ENCODE measurements around the gene KRTAP5-7.
"Not testable (repeated sequence)": the region's sequence is repeated elsewhere in the genome, so short reads cannot be mapped to it uniquely, and the experiment has no call there.

The KRTAP5-7 gene

DNA sequence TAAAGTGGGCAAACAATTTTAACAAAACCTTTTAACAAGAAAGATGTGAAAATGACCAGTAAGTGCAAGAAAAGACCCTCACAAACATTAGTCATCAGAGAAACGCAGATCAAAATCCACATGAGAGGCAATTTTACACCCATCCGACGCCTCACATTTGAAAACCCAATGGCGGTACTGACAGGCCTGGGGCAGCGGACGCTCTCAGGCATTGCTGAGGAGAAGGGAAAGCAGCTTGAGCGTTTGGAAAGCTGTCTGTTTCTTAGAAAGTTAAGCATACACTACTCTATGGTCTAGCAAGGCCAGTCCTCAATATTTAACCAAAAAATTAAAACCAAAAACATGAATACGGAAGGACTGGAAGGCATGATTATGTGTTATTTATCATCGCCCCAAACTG is 8.8 kb downstream of the KRTAP5-7 start:
- no peak for DNase-seq

DNA sequence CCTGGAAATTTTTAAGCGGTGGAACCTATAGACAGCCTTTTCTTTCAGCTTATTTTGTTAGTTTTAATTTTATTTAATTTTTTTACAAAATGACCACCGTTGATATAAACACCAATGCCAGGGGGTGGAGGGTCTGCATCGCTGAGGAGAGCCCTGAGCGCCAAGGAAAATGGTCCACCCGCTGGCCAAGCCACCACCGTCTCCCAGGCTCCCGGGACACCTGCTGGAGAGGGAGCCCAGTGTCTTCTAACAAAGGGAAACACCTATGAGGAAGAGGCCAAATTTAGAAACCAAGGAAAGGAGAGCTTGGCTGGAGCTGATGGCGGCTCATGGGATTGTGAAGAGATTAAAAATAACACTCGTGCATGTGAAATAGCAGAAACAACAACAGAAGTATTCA is 10.5 kb downstream of the KRTAP5-7 start:
- DNase-seq: no peak

DNA sequence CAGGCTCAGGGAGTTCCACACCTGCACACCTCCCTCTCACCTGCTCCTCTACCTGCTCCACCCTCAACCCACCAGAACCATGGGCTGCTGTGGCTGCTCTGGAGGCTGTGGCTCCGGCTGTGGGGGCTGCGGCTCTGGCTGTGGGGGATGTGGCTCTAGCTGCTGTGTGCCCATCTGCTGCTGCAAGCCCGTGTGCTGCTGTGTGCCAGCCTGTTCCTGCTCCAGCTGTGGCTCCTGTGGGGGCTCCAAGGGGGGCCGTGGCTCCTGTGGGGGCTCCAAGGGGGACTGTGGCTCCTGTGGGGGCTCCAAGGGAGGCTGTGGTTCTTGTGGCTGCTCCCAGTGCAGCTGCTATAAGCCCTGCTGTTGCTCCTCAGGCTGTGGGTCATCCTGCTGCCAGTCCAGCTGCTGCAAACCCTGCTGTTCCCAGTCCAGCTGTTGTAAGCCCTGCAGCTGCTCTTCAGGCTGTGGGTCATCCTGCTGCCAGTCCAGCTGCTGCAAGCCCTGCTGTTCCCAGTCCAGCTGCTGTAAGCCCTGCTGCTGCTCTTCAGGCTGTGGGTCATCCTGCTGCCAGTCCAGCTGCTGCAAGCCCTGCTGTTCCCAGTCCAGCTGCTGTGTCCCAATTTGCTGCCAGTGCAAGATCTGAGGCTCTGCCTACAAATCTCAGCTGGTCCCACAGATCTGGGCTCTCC is 11.1 kb downstream of the KRTAP5-7 start, which contains the start of gene KRTAP5-8:
TSS of gene KRTAP5-8 (plus strand) at position 49 of the 689 bp plus-strand sequence. CDS start at position 80, 31 bp downstream.
- DNase-seq: not testable (repeated sequence)

DNA sequence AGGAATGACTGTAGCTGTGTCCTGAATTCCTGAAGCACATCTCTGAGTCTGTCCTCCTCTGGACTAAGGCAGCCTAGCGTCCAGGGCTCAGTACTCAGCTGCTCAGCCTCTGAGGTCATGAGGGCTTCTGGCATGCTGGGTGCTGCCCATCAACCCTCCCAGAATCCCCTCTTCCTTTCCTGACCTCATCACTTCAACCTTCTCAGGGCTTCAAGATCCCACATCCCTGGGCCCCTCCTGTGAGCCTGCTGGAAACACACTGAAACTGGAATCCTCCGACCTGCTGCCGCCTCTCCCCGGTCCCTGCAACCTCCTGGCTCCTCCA is 11.6 kb downstream of the KRTAP5-7 start:
- no peak for DNase-seq

DNA sequence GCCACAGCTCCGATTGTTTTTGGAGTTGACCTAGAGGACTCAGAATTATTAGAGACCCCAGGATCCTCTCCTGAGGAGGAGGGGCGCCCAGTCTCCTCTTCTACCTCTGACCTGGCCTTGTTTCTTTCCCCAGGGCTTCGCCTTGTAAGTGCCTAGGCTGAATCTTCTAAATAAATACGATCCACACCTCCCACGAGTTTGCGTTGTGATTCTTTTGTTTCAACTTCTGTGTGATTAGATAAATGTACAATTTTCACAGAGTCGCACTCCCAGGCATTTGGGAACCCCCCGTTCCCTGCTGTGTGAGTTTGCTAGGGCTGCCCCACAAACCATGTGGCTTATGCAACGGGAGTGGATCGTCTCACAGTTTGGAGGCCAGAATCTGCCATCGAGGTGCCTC is 11.9 kb downstream of the KRTAP5-7 start:
- DNase-seq: no peak

DNA sequence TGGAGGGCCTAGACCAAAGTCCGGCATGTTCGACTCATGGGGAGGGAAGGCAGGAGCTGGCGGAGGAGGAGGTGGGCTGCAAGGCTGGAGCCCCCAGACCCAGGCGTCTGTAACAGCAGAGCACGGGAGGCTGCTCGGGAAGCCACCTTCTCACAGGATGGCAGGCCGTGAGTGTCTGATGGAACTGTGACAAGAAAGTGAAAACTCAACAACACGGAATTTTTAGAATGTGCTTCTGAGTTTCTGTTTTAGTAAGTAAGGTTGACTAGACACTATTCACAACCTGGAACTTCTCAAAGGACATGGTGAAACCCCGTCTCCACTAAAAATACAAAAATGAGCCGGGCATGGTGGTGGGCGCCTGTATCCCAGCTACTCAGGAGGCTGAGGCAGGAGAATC is 12.9 kb downstream of the KRTAP5-7 start:
- not testable (repeated sequence) for DNase-seq

DNA sequence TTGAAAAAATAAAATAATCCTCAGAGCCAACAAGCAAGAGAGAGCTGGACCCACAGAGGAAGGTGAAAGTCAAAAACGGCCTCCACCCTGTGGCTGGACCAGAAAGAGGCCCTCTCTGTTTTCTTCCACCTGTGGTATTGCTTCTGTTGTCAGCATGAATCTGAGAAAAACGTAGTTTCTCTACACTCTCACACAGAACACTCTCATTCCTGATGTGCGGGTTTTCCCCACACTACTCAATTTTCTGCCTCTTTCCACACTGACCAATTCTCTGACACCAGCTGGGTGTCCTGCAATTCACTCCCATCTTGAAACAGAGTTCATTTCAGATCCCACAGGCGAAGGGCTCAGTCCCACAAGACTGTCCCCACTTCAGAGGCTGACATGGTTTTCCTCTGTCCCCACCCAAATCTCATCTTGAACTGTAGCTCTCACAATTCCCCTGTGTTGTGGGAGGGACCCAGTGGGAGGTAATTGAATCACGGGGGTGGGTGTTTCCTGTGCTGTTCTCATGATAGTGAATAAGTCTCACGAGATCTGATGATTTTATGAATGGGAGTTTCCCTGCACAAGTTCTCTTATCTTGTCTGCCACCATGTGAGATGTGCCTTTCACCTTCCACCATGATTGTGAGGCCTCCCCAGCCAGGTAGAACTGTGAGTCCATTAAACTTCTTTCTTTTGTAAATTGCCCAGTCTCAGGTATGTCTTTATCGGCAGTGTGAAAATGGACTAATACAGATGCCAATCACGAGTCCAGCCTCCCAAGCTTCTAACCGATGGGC is 13.6 kb downstream of the KRTAP5-7 start:
- DNase-seq: not testable (repeated sequence)

DNA sequence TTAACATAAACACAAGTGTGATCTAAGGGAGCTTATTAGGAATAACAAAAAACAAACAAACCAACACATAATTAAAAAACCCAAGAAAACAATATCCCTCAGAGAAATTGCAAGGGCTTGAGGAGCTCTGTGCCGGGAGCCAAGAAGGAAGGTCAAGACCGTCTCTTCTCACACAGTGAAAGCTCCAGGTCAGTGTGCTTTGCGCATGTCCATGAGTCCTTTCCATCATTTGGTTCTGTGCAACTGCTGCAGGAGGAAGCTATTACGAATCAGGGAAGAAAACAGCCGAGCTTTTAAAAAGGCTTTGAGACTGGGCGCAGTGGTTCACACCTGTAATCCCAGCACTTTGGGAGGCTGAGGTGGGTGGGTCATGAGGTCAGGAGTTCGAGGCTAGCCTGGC is 15.3 kb downstream of the KRTAP5-7 start:
- DNase-seq: no peak

DNA sequence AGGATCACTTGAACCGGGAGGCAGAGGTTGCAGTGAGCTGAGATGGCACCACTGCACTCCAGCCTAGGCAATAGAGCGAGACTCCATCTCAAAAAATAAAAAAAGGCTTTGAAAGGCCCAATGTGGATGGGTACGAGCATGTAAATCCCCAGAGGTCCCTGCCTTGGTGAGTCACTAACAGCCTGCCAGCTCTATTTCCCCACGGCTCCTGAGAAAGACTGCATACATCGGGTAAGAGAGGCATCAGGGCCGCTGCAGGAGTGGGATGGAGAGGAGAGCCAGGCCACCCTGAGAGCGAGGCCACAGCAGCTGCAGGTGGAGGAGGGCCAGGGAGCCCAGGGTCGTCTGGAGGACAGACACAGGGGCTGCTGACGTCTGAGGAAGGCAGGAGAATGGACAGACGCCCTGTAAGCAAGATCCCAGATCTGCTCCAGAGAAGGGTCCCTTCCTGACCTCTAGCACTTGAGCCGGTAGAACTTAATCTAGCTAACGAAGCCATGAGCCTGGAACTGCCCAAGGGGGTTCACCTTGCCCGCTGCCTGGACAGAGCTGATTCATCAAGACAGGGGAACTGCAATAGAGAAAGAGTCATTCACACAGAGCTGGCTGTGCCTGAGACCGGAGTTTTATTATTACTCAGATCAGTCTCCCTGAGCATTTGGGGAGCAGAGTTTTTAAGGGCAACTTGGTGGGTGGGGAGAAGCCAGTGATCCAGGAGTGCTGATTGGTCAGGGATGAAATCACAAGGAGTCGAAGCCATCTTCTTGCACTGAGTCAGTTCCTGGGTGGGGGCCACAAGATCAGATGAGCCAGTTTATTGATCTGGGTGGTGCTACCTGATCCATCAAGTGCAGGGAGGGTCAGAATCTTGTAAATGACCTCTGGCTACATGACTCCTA is 16.1 kb downstream of the KRTAP5-7 start:
- DNase-seq: no peak

DNA sequence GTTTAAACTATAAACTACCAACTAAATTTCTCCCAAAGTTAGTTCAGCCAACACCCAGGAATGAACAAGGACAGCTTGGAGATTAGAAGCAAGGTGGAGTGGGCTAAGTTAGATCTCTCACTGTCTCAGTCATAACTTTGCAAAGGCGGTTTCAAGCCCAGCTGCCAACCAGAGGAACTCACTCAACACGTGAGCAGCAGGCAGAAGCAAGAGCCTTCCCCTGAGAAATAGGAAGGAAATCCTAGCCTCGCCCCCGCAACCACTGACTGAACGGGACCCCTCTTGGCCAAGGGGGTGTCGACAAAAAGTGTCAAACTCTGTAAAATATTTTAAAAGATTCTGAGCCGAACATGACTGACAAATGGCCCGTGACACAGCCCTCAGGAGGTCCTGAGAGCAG is 16.8 kb downstream of the KRTAP5-7 start:
- no peak for DNase-seq

DNA sequence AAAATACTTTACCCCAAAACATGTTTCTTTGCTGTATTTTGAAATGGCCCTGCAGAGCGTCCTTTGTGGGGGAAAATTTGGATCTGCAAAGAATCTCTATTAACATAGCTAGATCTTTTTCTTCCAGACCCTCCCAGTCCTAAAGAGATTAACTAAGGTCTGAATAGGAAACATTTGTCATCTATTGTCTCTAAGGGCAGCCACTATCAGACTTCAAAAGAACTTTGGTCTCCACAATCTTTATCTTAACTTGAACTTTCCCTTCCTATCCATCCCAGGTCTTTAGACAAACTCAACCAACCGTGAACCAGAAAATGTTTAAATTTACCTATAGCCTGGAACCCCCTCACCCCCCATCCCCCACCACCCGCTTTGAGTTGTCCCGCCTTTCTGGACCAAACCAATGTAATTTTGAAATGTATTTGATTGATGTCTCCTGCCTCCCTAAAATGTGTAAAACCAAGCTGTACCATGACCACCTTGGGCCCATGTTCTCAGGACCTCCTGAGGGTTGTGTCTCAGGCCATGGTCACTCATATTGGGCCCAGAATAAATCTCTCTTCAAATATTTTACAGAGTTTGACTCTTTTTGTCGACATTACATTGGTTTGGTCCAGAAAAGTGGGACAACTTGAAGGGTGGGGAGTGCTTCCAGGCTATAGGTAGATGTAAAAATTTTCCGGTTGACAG is 17.6 kb downstream of the KRTAP5-7 start:
- DNase-seq: no peak

DNA sequence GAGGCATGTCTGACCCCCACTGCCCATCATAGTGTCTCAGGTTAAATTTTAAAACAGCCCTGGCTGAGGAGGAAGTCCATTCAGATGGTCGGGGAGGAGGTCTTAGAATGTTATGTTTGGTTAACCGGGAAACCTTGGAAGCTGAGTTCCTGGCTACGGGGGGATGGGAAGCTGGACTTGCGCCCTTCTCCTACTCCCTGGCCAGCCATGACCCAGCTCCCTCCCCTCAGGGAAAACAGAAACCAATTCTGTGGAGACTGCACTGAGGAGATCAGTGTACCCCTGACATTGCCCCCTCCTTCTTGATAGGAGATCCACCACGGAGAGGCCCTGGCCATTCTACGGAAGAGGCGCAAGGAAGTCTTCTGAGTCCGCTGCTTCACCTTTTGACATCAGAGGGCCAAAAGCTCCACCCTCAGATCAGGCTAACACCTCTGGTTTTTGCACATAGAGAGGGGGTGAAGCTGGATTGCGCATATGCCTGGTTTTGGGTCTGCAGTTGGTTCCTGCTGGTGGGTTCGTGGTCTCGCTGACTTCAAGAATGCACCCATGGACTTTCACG is 18.4 kb downstream of the KRTAP5-7 start:
- no peak for DNase-seq

DNA sequence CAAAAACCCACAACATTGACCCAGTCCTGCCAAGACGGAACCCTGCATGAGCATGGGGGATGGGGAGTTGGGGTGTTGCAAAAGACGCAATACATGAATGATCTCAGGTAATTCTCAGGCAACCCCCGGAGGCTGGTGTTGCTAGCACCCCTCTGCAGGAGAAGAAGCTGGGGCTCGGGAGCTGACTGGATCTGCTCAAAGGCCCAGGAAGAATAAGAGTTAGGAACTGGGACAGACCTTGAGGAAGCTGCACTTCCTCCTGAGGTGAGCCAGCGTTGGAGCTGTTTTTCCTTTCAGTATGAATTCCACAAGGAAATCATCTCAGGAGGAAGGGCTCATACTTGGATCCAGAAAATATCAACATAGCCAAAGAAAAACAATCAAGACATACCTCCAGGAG is 21.1 kb downstream of the KRTAP5-7 start, which contains the start of gene KRTAP5-9:
TSS of gene KRTAP5-9 (plus strand) at position 301 of the 400 bp plus-strand sequence. CDS start 238 bp downstream, outside the sequence.
- no peak for DNase-seq

DNA sequence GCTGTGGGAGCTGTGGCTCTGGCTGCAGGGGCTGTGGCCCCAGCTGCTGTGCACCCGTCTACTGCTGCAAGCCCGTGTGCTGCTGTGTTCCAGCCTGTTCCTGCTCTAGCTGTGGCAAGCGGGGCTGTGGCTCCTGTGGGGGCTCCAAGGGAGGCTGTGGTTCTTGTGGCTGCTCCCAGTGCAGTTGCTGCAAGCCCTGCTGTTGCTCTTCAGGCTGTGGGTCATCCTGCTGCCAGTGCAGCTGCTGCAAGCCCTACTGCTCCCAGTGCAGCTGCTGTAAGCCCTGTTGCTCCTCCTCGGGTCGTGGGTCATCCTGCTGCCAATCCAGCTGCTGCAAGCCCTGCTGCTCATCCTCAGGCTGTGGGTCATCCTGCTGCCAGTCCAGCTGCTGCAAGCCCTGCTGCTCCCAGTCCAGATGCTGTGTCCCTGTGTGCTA is 21.7 kb downstream of the KRTAP5-7 start:
- DNase-seq: no peak

DNA sequence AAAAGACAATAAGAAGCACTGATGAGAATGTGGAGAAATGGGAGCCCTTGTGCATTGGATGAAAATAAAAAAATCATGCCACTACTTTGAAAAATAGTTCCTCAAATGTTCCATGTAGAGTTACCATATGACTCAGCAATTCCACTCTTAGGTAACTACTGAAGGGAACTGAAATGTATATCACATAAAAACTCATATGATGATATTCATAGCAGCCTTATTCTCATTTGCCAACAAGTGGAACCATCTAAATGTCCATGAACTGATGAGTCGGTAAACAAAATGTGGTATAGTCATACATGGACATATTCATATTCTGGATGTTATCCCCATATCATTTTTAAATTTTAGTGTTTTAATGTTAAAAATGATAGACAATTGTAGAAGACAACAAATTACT is 24.6 kb downstream of the KRTAP5-7 start:
- DNase-seq: no peak

DNA sequence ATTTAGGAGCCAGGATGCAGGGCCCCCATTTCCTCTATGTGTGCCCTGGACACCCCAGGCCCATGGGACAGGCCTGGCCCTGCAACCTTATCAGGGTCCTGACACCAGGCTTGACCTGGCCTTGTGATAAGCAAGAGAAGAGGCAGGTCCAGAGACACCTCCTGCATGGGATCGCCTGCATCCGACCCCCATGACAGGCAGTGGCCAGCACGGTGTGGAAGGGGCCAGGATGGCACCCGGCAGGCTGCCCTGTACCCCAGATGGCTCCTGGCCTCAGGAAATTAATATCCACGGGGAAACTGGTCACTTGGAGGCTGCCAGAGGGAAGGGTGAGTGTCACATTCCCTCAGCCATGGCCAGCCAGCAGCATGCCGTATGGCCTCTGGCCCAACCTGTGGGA is 27.9 kb downstream of the KRTAP5-7 start:
- DNase-seq: no peak

DNA sequence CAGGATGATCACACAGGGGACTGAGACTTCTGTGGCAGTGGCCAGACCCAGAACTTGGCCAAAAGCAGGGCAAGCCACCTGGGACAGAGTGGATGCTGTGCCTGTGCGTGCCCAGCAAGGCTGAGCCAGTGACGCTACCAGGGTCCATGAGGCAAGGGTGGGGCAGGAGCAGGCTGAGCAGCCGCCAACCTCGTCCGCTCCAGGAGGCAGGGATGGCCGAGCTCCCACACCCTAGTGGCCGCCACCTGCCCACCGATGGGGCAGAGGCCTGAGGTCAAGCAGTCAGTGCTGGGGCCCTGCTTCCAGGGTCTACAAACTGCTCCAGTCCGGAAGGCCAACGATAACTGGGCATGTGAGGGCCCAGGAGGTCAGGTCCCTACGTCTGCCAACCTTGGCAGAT is 28.4 kb downstream of the KRTAP5-7 start:
- no peak for DNase-seq

DNA sequence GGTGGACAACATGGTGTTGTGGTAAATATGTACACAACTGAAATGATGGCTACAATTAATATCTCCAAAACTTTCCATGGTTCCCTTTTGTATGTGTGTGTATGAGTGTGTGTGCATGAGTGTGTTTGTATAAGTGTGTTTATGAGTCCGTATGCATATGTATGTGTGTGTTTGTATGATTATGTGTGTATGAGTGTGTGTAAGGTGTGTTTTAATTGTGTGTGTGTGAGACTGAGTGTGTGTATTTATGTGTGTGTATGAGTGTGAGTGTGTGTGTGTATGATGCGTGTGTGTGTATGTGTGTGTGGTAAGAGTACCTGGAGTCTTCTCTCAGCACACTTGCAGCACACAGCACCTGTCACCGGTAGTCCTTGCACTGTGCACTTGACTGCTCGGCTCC is 29.0 kb downstream of the KRTAP5-7 start:
- DNase-seq: no peak

DNA sequence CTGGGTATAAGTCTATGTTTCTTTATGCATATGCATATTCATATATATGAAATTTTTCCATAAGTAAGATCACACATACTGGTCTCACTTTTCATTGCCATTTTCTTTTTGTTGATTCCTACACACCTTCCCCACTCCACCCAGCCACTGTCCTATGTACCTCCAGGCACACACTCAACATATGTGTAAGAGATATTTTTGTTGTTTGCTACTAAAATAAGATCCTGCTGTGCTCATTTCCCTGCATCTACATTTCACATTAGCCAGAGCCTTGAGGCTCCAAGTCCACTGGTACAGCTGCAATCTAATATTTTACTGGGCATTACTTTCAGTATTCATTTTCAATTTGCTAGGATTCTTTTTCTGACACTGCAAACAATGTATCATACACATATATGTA is 30.2 kb downstream of the KRTAP5-7 start:
- no peak for DNase-seq

DNA sequence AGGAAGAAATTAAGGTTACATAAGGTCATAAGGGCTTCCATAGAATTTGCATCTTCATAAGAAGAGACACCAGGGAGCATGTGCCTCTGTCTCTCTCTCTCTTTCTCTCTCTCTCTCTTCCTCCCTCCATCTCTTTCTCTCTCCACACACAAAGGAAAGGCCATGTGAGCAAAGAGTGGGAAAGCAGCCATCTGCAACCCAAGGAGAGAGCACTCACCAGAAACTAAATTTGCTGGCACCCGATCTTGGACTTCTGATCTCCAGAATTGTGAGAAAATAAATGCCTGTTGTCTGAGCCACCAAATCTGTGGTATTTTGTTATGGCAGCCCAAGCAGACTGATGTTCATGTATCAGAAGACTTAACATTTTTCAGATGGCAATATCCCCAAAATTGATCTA is 31.9 kb downstream of the KRTAP5-7 start:
- no peak for DNase-seq

DNA sequence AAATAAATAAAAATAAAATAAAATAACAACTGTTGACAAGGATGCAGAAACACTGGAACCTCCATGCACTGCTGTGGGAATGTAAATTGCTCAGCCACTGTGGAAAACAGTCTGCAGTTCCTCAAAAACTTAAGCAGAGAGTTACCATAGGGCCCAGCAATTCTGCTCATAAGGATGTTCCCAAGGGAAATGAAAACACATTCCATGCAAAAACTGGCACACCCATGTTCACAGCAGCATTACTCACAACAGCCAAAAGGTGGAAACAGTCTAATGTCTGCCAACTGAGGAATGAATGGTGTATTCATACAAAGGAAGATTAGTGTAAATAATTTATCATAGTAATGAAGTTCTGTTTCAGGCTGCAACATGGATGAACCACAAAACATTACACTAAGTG is 35.1 kb downstream of the KRTAP5-7 start:
- DNase-seq: no peak

DNA sequence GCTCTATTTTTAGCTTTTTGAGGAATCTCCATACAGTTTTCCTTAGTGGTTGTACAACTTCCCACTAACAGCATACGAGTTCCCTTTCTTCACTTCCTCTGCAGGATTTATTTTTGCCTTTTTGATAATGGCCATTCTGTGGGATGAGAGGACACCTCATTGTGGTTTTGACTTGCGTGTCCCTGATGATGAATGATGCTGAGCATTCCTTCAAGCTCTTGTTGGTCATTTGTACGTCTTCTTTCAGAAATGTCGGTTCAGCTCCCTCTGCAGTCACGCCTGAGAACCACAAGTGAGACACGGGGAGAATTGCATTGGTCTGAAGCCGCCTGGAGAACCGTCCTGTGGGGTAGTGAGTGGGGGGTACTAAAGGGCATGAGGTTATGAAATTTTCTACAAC is 36.3 kb downstream of the KRTAP5-7 start:
- peak; percentile 11 for DNase-seq
